ENCODE results near the gene MYEOV. TPM values are rescaled to one million over a fixed set of nuclear protein-coding genes. Genes with fewer than 3 reads are reported as not detected.

Gene MYEOV
- polyA plus RNA-seq, 1 experiment: 4.5 TPM

DNA sequence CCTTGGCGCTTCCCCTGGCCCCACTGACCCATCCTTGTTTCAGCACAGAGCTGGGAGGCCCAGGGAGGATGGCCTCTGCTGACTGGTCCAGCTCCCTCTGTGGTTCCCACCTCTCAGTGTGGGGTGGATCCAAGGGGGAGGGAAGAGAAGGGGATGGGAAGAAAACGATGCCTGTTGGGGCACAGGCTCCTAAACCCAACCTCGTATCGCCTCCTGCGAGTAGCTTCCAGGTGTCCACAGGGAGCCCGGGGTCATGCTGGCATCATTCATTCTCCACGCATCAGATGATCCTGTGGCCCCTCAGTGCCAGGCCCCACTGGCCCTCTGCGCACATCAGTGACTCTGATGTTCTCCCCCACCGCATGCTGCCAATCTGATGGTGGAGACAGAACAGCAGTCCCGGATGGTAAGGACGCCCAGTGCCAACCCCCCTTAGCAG, 5.1 kb downstream of the MYEOV start:
- DNase-seq (ENCODE audit: low read depth): no peak
- Histone ChIP-seq H3K36me3 (ENCODE audit: control insufficient read depth, insufficient read depth, low read length) (no peaks in the 10 kb centered on the region), H3K4me3 (ENCODE audit: low read depth, low read length) (no peak overlapping the region), H3K27me3 (ENCODE audit: control insufficient read depth, insufficient read depth, low read length) (no peaks in the 10 kb centered on the region)
- ChIA-PET POLR2A (no interaction called here), CTCF (interaction anchor here (0.6 to 3.3 kb wide), 5 partner anchors 95 to 344 kb away, joined by 3 to 14 read pairs (median 4); partner anchors contain the start of gene CCND1)
- TF ChIP-seq, protein P1, sequence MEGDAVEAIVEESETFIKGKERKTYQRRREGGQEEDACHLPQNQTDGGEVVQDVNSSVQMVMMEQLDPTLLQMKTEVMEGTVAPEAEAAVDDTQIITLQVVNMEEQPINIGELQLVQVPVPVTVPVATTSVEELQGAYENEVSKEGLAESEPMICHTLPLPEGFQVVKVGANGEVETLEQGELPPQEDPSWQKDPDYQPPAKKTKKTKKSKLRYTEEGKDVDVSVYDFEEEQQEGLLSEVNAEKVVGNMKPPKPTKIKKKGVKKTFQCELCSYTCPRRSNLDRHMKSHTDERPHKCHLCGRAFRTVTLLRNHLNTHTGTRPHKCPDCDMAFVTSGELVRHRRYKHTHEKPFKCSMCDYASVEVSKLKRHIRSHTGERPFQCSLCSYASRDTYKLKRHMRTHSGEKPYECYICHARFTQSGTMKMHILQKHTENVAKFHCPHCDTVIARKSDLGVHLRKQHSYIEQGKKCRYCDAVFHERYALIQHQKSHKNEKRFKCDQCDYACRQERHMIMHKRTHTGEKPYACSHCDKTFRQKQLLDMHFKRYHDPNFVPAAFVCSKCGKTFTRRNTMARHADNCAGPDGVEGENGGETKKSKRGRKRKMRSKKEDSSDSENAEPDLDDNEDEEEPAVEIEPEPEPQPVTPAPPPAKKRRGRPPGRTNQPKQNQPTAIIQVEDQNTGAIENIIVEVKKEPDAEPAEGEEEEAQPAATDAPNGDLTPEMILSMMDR (IDR thresholded peaks at IDR 0.05; ENCODE audit: insufficient read depth, low read depth, low read length): no peak

DNA sequence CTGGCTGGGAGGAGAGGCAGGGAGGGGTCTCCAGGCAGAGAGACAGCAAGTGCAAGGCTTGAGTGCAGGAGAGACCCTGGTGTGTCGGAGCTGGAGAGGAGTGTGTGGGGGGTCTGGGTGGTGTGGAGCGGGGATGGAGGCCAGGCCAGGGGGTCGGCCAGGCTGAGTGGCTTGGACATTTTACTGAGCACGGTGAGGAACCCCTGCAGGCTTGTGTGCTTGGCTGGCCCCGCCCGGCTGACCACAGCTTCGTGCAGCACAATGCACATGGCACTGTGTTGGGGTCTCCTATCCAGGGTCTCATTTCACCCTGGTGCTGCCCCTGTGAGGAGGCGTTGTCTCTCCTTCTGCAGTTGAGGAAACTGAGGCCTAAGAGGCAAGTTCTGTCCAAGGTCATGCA, 5.6 kb downstream of the MYEOV start:
- TF ChIP-seq, protein P1 (IDR thresholded peaks at IDR 0.05; ENCODE audit: insufficient read depth, low read depth, low read length): no peak
- no peak for DNase-seq (ENCODE audit: low read depth)
- ChIA-PET CTCF (interaction anchor here (0.6 kb wide), 1 partner anchor 94 kb away, joined by 3 read pairs; no protein-coding TSS in a partner anchor), POLR2A (no interaction called here)
- Histone ChIP-seq H3K27me3 (ENCODE audit: control insufficient read depth, insufficient read depth, low read length) (no peaks in the 10 kb centered on the region), H3K36me3 (ENCODE audit: control insufficient read depth, insufficient read depth, low read length) (no peaks in the 10 kb centered on the region), H3K4me3 (ENCODE audit: low read depth, low read length) (no peak overlapping the region)

DNA sequence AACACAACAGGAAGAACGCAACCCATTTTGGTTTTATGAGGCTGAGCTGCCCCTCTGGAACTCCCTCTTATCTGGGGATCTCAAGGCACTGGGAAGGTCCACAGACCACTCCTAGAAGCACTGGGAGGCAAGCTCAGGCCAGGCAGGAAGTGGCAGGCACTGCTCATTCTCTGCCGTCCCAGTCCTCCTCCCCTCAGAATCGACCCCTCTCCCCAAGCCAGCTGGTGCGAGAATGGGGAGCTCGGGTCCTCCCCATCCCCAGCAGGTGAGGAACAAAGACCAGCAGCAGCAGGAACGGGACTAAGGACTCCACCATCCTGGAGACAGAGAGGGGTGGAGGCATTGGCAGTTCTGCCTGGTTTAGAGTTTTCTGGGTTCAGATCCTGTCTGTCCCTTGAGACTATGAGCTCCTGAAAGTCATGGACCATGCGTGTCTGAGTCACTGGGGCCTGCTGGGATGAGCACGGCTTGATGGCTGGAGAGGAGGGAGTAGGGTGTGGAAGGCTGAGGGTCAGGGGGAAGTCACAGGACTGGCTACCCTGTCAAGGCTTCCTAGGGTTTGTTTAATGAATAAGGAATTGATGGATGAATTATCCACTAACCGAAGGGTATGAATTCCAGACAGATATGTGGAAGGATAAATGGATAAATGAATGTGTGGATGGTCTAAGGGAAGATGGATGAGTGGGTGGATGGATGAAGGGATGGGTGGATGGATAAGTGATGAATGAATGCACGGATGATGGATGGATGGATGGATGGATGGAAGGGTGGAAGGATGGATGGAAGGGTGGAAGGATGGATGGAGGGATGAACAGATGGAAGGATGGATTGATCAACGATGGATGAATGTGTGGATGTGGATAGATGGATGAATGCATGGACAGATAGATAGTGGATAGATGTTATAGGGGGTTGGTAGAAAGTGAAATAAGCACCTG, 6.4 kb downstream of the MYEOV start:
- CTCF ChIA-PET: interaction anchor here (0.9 kb wide), 1 partner anchor 370 kb away, joined by 4 read pairs; no protein-coding TSS in a partner anchor
- Histone ChIP-seq H3K27me3 (ENCODE audit: control insufficient read depth, insufficient read depth, low read length) (no peaks in the 10 kb centered on the region), H3K4me3 (ENCODE audit: low read depth, low read length) (no peak overlapping the region), H3K36me3 (ENCODE audit: control insufficient read depth, insufficient read depth, low read length) (no peaks in the 10 kb centered on the region)
- peak; percentile 56 for DNase-seq (ENCODE audit: low read depth)
- POLR2A ChIA-PET: no interaction called here
- TF ChIP-seq, protein P1 (IDR thresholded peaks at IDR 0.05; ENCODE audit: insufficient read depth, low read depth, low read length): no peak

DNA sequence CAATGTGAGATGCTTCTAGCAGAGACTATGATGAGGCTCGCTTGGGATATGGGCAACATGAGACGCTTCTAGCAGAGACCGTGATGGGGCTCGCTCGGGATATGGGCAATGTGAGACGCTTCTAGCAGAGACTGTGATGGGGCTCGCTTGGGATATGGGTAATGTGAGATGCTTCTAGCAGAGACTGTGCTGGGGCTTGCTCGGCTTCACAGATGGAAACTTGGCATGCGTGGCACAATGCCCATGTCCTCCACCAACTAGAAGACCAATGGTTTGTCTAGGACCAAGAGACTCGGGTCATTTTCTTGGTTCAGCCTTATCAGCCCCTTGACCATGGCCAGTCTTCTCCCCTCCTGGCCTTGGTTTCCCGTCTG, 7.1 kb downstream of the MYEOV start:
- DNase-seq (ENCODE audit: low read depth): no peak
- Histone ChIP-seq H3K4me3 (ENCODE audit: low read depth, low read length) (no peak overlapping the region), H3K36me3 (ENCODE audit: control insufficient read depth, insufficient read depth, low read length) (no peaks in the 10 kb centered on the region), H3K27me3 (ENCODE audit: control insufficient read depth, insufficient read depth, low read length) (no peaks in the 10 kb centered on the region)
- POLR2A ChIA-PET: no interaction called here
- TF ChIP-seq, protein P1 (IDR thresholded peaks at IDR 0.05; ENCODE audit: insufficient read depth, low read depth, low read length): no peak
- CTCF ChIA-PET: interaction anchor here (1.3 kb wide), 1 partner anchor 142 kb away, joined by 6 read pairs; no protein-coding TSS in a partner anchor

Measured in BJ (cell line).